ENCODE data around the gene CCL5.
"Not testable (repeated sequence)": the region's sequence is repeated elsewhere in the genome, so short reads cannot be mapped to it uniquely, and the experiment has no call there.

CCL5 gene

GRCh38 chr17:35903451-35903850, 23.3 kb upstream of the CCL5 start:
- H3K4me3 ChIP-seq (ENCODE audit: low read depth, low read length): no peak overlapping the region
- DNase-seq: no peak
- in situ Hi-C loops (cut with HindIII; ENCODE audit: low pct_ligation_motif_present, low sequenced_read_pairs): no loop called here
- no peaks in the 10 kb centered on the region for H3K27me3 ChIP-seq (replicated peaks)
- H3K27ac ChIP-seq: no peak overlapping the region
- TF ChIP-seq CTCF (IDR thresholded peaks at IDR 0.05; ENCODE audit: low read depth, low read length, missing control alignments): no peak
- no peaks in the 10 kb centered on the region for H3K36me3 ChIP-seq (replicated peaks)

- H3K36me3 ChIP-seq (replicated peaks): no peaks in the 10 kb centered on the region
- H3K27me3 ChIP-seq (replicated peaks): no peaks in the 10 kb centered on the region
- DNase-seq: peak; percentile 39
- peak overlapping the region; percentile 41 for H3K27ac ChIP-seq
- in situ Hi-C loops (cut with HindIII; ENCODE audit: low pct_ligation_motif_present, low sequenced_read_pairs): no loop called here
- TF ChIP-seq CTCF (IDR thresholded peaks at IDR 0.05; ENCODE audit: low read depth, low read length, missing control alignments): no peak
- no peak overlapping the region for H3K4me3 ChIP-seq (ENCODE audit: low read depth, low read length)
Measured at GRCh38 chr17:35901631-35902175, 21.5 kb upstream of the CCL5 start.

- no peak overlapping the region for H3K4me3 ChIP-seq (ENCODE audit: low read depth, low read length)
- DNase-seq: peak; percentile 39
- peak overlapping the region; percentile 41 for H3K27ac ChIP-seq
- no peak for TF ChIP-seq CTCF (IDR thresholded peaks at IDR 0.05; ENCODE audit: low read depth, low read length, missing control alignments)
- H3K36me3 ChIP-seq (replicated peaks): no peaks in the 10 kb centered on the region
- in situ Hi-C loops (cut with HindIII; ENCODE audit: low pct_ligation_motif_present, low sequenced_read_pairs): no loop called here
- no peaks in the 10 kb centered on the region for H3K27me3 ChIP-seq (replicated peaks)
Measured at GRCh38 chr17:35900708-35901480, 20.7 kb upstream of the CCL5 start.

- DNase-seq: no peak
- Histone ChIP-seq H3K4me3 (ENCODE audit: low read depth, low read length) (no peak overlapping the region), H3K36me3 (replicated peaks) (no peaks in the 10 kb centered on the region), H3K27ac (no peak overlapping the region), H3K27me3 (replicated peaks) (no peaks in the 10 kb centered on the region)
- in situ Hi-C loops (cut with HindIII; ENCODE audit: low pct_ligation_motif_present, low sequenced_read_pairs): no loop called here
- no peak for TF ChIP-seq CTCF (IDR thresholded peaks at IDR 0.05; ENCODE audit: low read depth, low read length, missing control alignments)
Measured at GRCh38 chr17:35900280-35900679, 20.1 kb upstream of the CCL5 start.

- no peak for TF ChIP-seq CTCF (IDR thresholded peaks at IDR 0.05; ENCODE audit: low read depth, low read length, missing control alignments)
- in situ Hi-C loops (cut with HindIII; ENCODE audit: low pct_ligation_motif_present, low sequenced_read_pairs): no loop called here
- DNase-seq: no peak
- H3K27ac ChIP-seq: no peak overlapping the region
- H3K4me3 ChIP-seq (ENCODE audit: low read depth, low read length): no peak overlapping the region
- H3K27me3 ChIP-seq (replicated peaks): no peaks in the 10 kb centered on the region
- H3K36me3 ChIP-seq (replicated peaks): no peaks in the 10 kb centered on the region
Measured at GRCh38 chr17:35898283-35899070, 18.3 kb upstream of the CCL5 start.

GRCh38 chr17:35897772-35898171, 17.6 kb upstream of the CCL5 start:
- H3K27ac ChIP-seq; H3K36me3 ChIP-seq (replicated peaks); in situ Hi-C loops (cut with HindIII; ENCODE audit: low pct_ligation_motif_present, low sequenced_read_pairs); H3K4me3 ChIP-seq (ENCODE audit: low read depth, low read length); H3K27me3 ChIP-seq (replicated peaks); DNase-seq: not testable (repeated sequence)
